ENCODE results near the gene PFN1. TPM values are rescaled to one million over a fixed set of nuclear protein-coding genes. Genes with fewer than 3 reads are reported as not detected.

PFN1 gene
- polyA plus RNA-seq, 4 donors, result 274 to 467 (median 346) TPM

- DNase-seq (ENCODE audit: low read depth in 4 of 4, low spot score in 3 of 4), result no peak
These were observed 1.9 kb downstream of the PFN1 start for GRCh38 chr17:4946312-4946976.

GRCh38 chr17:4945944-4946280 lies 2.4 kb downstream of the PFN1 start:
- no peak for DNase-seq (ENCODE audit: low read depth in 4 of 4, low spot score in 3 of 4)

GRCh38 chr17:4945176-4945943 lies 3.0 kb downstream of the PFN1 start:
- no peak for DNase-seq (ENCODE audit: low read depth in 4 of 4, low spot score in 3 of 4)

GRCh38 chr17:4944554-4945175 lies 3.7 kb downstream of the PFN1 start:
- no peak for DNase-seq (ENCODE audit: low read depth in 4 of 4, low spot score in 3 of 4)

- DNase-seq (ENCODE audit: low read depth in 4 of 4, low spot score in 3 of 4), result no peak
These were observed 4.2 kb downstream of the PFN1 start for GRCh38 chr17:4944163-4944553.

GRCh38 chr17:4942760-4943508 lies 5.4 kb downstream of the PFN1 start:
- DNase-seq (ENCODE audit: low read depth in 4 of 4, low spot score in 3 of 4), result no peak

- no peak for DNase-seq (ENCODE audit: low read depth in 4 of 4, low spot score in 3 of 4)
These were observed 7.1 kb downstream of the PFN1 start for GRCh38 chr17:4941319-4941610.

GRCh38 chr17:4940555-4941318 lies 7.6 kb downstream of the PFN1 start:
- DNase-seq (ENCODE audit: low read depth in 4 of 4, low spot score in 3 of 4), result no peak

- peak; percentile 98 to 99 (median 98) for DNase-seq (ENCODE audit: low read depth in 4 of 4, low spot score in 3 of 4)
These were observed 8.4 kb downstream of the PFN1 start, which contains the start of the genes RNF167 and SLC25A11 for GRCh38 chr17:4939796-4940554. TSS of gene RNF167 (plus strand) at chr17:4940268. CDS start at chr17:4940910, 642 bp downstream. TSS of gene SLC25A11 (minus strand) at chr17:4940046. CDS start at chr17:4939910, 136 bp downstream.

GRCh38 chr17:4939546-4939795 lies 8.9 kb downstream of the PFN1 start:
- DNase-seq (ENCODE audit: low read depth in 4 of 4, low spot score in 3 of 4), result no peak

- no peak for DNase-seq (ENCODE audit: low read depth in 4 of 4, low spot score in 3 of 4)
These were observed 9.4 kb downstream of the PFN1 start for GRCh38 chr17:4938688-4939545.

- no peak for DNase-seq (ENCODE audit: low read depth in 4 of 4, low spot score in 3 of 4)
These were observed 10.2 kb downstream of the PFN1 start for GRCh38 chr17:4938069-4938491.

GRCh38 chr17:4937553-4937952 lies 10.8 kb downstream of the PFN1 start:
- no peak for DNase-seq (ENCODE audit: low read depth in 4 of 4, low spot score in 3 of 4)

- no peak for DNase-seq (ENCODE audit: low read depth in 4 of 4, low spot score in 3 of 4)
These were observed 11.9 kb downstream of the PFN1 start for GRCh38 chr17:4936436-4936835.

- no peak for DNase-seq (ENCODE audit: low read depth in 4 of 4, low spot score in 3 of 4)
These were observed 12.7 kb downstream of the PFN1 start for GRCh38 chr17:4935650-4936049.

- no peak for DNase-seq (ENCODE audit: low read depth in 4 of 4, low spot score in 3 of 4)
These were observed 14.0 kb downstream of the PFN1 start for GRCh38 chr17:4934173-4934979.

GRCh38 chr17:4933646-4934045 lies 14.7 kb downstream of the PFN1 start:
- DNase-seq (ENCODE audit: low read depth in 4 of 4, low spot score in 3 of 4), result no peak

- no peak for DNase-seq (ENCODE audit: low read depth in 4 of 4, low spot score in 3 of 4)
These were observed 15.6 kb downstream of the PFN1 start for GRCh38 chr17:4932756-4933155.
